ENCODE measurements around the gene EFCAB11. TPM values are rescaled to one million over a fixed set of nuclear protein-coding genes. Genes with fewer than 3 reads are reported as not detected.
A peak's percentile ranks its signal among the peaks of the same experiment; 100 is the strongest.

Gene EFCAB11
- polyA plus RNA-seq, 1 donor (not counting 4 experiments of a cell fraction or from before 2014, with no cell fraction given), result 12.9 TPM

DNA sequence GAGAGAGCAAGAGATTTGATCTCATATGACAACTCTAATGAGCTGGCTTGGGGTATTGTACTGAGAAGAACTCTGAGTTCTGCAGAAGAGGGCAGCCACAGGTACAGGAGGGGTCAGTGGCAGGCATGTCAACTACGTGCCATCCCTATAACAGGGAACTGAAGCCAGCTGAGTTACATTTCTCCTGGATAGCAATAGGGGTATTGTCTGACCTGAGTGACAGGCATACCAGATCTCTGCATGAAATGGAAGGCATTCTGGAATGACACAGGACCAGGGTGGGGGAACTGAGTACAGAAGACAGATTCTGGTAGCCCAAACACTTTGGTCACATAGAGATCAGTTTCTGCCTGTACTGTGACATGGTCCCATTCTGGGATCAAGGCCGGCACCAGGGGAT, 35.8 kb downstream of the EFCAB11 start:
- Histone ChIP-seq H3K4me1 (ENCODE audit: control insufficient read depth, extremely low read depth, insufficient read depth, low read length) (peaks cover 26% of the 10 kb centered on the region), H2AFZ (ENCODE audit: control insufficient read depth, low read length) (no peak overlapping the region), H3K9me3 (ENCODE audit: control insufficient read depth, low read depth, low read length) (no peaks in the 10 kb centered on the region), H3K79me2 (ENCODE audit: control insufficient read depth, insufficient read depth, low read length) (no peaks in the 10 kb centered on the region), H3K27ac (ENCODE audit: control insufficient read depth, insufficient read depth, low read length) (no peak overlapping the region), H3K27me3 (ENCODE audit: control insufficient read depth, extremely low read depth, insufficient read depth, low read length) (no peaks in the 10 kb centered on the region), H3K4me3 (ENCODE audit: control insufficient read depth in 2 of 3, extremely low read depth in 1 of 3, insufficient read depth in 2 of 3, low read depth in 1 of 3, low read length in 3 of 3) (no peak overlapping the region), H3K36me3 (ENCODE audit: control insufficient read depth in 2 of 2, extremely low read depth in 1 of 2, insufficient read depth in 2 of 2, low read length in 2 of 2) (no peaks in the 10 kb centered on the region), H3K9ac (ENCODE audit: control insufficient read depth, extremely low read depth, insufficient read depth, low read length) (no peak overlapping the region), H3K9me1 (ENCODE audit: control insufficient read depth, extremely low read depth, insufficient read depth, low read length) (no peaks in the 10 kb centered on the region), H4K20me1 (ENCODE audit: control insufficient read depth, extremely low read depth, insufficient read depth, low read length) (no peaks in the 10 kb centered on the region), H3K4me2 (ENCODE audit: control insufficient read depth, extremely low read depth, insufficient read depth, low read depth, low read length) (no peak overlapping the region)
- DNase-seq (ENCODE audit: low read depth, low spot score), result no peak
- no peak for FAIRE-seq
- TF ChIP-seq EZH2 (IDR thresholded peaks at IDR 0.05; ENCODE audit: low read length), result no peak
- TF ChIP-seq, protein P1, sequence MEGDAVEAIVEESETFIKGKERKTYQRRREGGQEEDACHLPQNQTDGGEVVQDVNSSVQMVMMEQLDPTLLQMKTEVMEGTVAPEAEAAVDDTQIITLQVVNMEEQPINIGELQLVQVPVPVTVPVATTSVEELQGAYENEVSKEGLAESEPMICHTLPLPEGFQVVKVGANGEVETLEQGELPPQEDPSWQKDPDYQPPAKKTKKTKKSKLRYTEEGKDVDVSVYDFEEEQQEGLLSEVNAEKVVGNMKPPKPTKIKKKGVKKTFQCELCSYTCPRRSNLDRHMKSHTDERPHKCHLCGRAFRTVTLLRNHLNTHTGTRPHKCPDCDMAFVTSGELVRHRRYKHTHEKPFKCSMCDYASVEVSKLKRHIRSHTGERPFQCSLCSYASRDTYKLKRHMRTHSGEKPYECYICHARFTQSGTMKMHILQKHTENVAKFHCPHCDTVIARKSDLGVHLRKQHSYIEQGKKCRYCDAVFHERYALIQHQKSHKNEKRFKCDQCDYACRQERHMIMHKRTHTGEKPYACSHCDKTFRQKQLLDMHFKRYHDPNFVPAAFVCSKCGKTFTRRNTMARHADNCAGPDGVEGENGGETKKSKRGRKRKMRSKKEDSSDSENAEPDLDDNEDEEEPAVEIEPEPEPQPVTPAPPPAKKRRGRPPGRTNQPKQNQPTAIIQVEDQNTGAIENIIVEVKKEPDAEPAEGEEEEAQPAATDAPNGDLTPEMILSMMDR (optimal IDR thresholded peaks at IDR 0.05 in 1 of 3, IDR thresholded peaks at IDR 0.05 in 1 of 3, conservative IDR thresholded peaks at IDR 0.05 in 1 of 3; ENCODE audit: extremely low read depth in 1 of 3, insufficient read depth in 2 of 3, low read length in 3 of 3), result no peak
- dilution Hi-C loops (cut with MboI; ENCODE audit: extremely low pct_ligation_motif_present, low sequenced_read_pairs), result no loop called here

DNA sequence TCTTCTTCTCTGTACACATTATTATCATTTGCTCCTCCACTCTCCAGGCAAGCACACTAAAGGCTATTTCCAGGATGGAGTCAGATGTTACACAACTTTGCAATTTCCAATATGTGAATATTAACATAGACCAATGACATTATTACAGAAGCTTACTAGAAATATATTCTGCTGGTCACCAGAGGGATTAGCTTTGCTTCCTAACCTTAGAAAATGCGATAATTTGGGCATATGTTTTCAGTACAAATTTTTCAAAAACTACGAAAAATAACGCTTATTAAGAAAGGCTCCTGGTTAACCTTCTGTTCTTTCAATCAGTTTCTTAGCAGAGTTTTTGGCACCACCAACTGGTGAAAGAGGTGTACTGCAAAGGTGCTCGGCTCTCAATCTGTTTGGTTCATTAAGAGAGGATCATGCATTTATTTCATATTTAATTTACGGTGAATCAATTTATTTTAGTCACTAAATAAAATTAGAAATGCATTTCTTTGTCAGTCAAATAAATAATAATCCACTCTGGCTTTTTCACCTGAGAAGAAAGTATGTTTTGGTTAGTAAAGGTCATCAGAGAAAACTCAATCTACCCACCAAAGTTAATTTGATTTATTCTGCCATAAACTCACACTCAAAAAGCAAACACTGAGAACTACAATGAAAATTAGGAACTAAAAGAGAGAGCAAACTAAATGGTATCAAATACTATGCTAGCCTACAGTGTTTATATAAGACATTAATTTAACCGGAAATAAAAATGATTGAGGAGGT, 39.2 kb downstream of the EFCAB11 start:
- no peaks in the 10 kb centered on the region for H3K36me3 ChIP-seq (ENCODE audit: control insufficient read depth in 2 of 2, extremely low read depth in 1 of 2, insufficient read depth in 2 of 2, low read length in 2 of 2)
- peaks cover 26% of the 10 kb centered on the region for H3K4me1 ChIP-seq (ENCODE audit: control insufficient read depth, extremely low read depth, insufficient read depth, low read length)
- no peak overlapping the region for H3K4me2 ChIP-seq (ENCODE audit: control insufficient read depth, extremely low read depth, insufficient read depth, low read depth, low read length)
- no peaks in the 10 kb centered on the region for H4K20me1 ChIP-seq (ENCODE audit: control insufficient read depth, extremely low read depth, insufficient read depth, low read length)
- H3K4me3 ChIP-seq (ENCODE audit: control insufficient read depth in 2 of 3, extremely low read depth in 1 of 3, insufficient read depth in 2 of 3, low read depth in 1 of 3, low read length in 3 of 3), result no peak overlapping the region
- dilution Hi-C loops (cut with MboI; ENCODE audit: extremely low pct_ligation_motif_present, low sequenced_read_pairs), result no loop called here
- no peaks in the 10 kb centered on the region for H3K9me3 ChIP-seq (ENCODE audit: control insufficient read depth, low read depth, low read length)
- H2AFZ ChIP-seq (ENCODE audit: control insufficient read depth, low read length), result no peak overlapping the region
- FAIRE-seq, result no peak
- H3K27me3 ChIP-seq (ENCODE audit: control insufficient read depth, extremely low read depth, insufficient read depth, low read length), result no peaks in the 10 kb centered on the region
- no peak overlapping the region for H3K9ac ChIP-seq (ENCODE audit: control insufficient read depth, extremely low read depth, insufficient read depth, low read length)
- DNase-seq (ENCODE audit: low read depth, low spot score), result peak; percentile 50
- TF ChIP-seq EZH2 (IDR thresholded peaks at IDR 0.05; ENCODE audit: low read length), result no peak
- TF ChIP-seq, protein P1 (optimal IDR thresholded peaks at IDR 0.05 in 1 of 3, IDR thresholded peaks at IDR 0.05 in 1 of 3, conservative IDR thresholded peaks at IDR 0.05 in 1 of 3; ENCODE audit: extremely low read depth in 1 of 3, insufficient read depth in 2 of 3, low read length in 3 of 3), result peak; percentile 55 to 91 (median 77)
- no peaks in the 10 kb centered on the region for H3K79me2 ChIP-seq (ENCODE audit: control insufficient read depth, insufficient read depth, low read length)
- peak overlapping the region; percentile 28 for H3K27ac ChIP-seq (ENCODE audit: control insufficient read depth, insufficient read depth, low read length)
- no peaks in the 10 kb centered on the region for H3K9me1 ChIP-seq (ENCODE audit: control insufficient read depth, extremely low read depth, insufficient read depth, low read length)
